GM18861 (cell line): ENCODE results near the gene SLITRK5.

Experiments used
- ATAC-seq: cut with Tn5 transposase; IDR thresholded peaks from one replicate; pipeline ENCODE4 v1.9.1; 2021; ENCODE audit not compliant: unreplicated experiment

SLITRK5 gene

GRCh38 chr13:87712012-87712411 is 40.8 kb downstream of the SLITRK5 start:
- ATAC-seq, result no peak
